IPS DF 6.9 (cell line): ENCODE data around the gene CROT.

Source experiments
- DNase-seq: peaks from one replicate; pipeline ENCODE4 v3.0.0-alpha.2; 2013; ENCODE audit warnings: low read depth, low spot score
- H3K27ac ChIP-seq: one replicate; pipeline ENCODE4 v1.5.1; 2013; ENCODE audit warnings: low read length, control low read depth
- H3K27me3 ChIP-seq: 2 replicates; pipeline ENCODE4 v1.6.1; 2013; ENCODE audit warnings: mild to moderate bottlenecking, low read length; ENCODE audit not compliant: control insufficient read depth, insufficient read depth
- H3K36me3 ChIP-seq: 2 replicates; pipeline ENCODE4 v1.6.1; 2013; ENCODE audit warnings: low read length; ENCODE audit not compliant: control insufficient read depth, insufficient read depth
- H3K4me1 ChIP-seq: 2 replicates; pipeline ENCODE4 v1.6.1; 2013; ENCODE audit warnings: low read length; ENCODE audit not compliant: control insufficient read depth, insufficient read depth
- H3K4me3 ChIP-seq: 2 replicates; pipeline ENCODE4 v1.5.1; 2013; ENCODE audit warnings: mild to moderate bottlenecking, low read length
- H3K9me3 ChIP-seq: 2 replicates; pipeline ENCODE4 v1.6.1; 2013; ENCODE audit warnings: low read length, inconsistent platforms; ENCODE audit not compliant: control insufficient read depth, insufficient read depth
- WGBS: extraction: QIAGEN DNeasy Blood & Tissue Kit; methylation state at CpG from one replicate; pipeline ENCODE4 v1.1.7; 2013; ENCODE audit warnings: mixed read lengths, missing lambda C conversion rate; ENCODE audit not compliant: insufficient read length, insufficient coverage; 5-methylcytosine and 5-hydroxymethylcytosine counted together

Gene CROT

DNA sequence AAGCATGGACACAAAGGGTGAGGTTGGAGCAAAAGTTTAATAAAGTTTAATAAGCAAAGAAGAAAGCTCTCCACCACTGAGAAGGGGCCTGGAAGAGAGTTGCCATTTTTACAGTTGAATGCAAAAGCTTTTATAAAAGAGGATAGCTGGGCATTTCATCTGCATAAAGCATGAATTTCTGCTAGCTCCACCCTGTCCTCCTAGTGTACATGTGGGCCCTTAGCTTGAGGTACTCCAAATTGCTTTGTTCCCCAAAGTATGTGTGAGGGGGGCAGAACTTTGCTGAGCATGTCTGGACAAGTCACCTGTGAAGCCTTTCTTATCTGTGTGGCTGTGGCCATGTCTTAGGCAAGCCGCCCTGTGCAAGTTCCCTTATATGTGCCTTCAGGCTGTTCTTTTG lies 22.6 kb upstream of the CROT start:
- peaks cover 2% of the 10 kb centered on the region; the same call in 1 of the 2 replicates for H3K9me3 ChIP-seq
- WGBS = no CpG with 5 or more reads among the region's 1 CpG
- no peaks in the 10 kb centered on the region for H3K36me3 ChIP-seq
- no peaks in the 10 kb centered on the region for H3K27me3 ChIP-seq
- no peaks in the 10 kb centered on the region for H3K4me1 ChIP-seq
- no peak for DNase-seq
- no peak overlapping the region for H3K4me3 ChIP-seq
- H3K27ac ChIP-seq = no peak overlapping the region

DNA sequence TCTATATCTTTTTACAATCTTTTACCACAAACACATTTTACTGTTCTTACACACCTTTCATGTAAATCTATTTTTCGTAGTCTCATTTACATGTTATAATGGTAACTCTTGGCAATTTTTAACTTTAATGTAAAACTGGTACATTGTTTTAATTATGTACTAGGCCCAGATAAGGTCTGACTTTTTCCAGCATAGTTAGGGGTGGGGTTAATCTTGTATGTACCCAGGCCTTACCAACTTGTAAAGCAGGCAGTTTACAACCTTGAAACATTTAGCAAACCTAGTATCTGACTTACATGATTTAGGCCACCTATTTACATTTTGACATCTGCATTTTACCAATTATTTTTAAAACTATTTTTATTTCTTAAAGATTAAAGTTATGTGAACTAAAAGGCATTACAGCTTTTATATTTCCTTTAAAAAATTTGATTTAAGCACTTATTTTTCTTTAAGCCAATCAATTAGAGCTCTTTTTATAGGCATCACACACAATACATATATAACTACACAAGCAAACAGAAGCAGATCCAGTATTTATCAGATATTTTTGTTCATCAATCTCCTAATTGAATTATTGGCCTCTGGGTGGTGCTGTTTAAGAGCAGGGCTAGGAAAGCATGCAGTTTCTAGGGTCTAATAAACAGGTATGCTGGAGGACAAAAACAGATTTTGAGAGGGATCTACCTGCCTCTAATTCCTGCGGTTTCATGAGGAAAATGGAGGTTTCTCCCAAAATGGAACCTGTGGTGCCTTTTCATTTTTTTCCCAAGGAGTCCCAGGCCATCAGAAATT lies 19.7 kb upstream of the CROT start:
- no peaks in the 10 kb centered on the region for H3K4me1 ChIP-seq
- no peaks in the 10 kb centered on the region for H3K27me3 ChIP-seq
- no peaks in the 10 kb centered on the region; the same call in 1 of the 2 replicates for H3K36me3 ChIP-seq
- H3K27ac ChIP-seq = no peak overlapping the region
- no peak overlapping the region for H3K4me3 ChIP-seq
- H3K9me3 ChIP-seq = peaks cover 6% of the 10 kb centered on the region
- 100% methylated on average over 1 of the region's 2 CpGs for WGBS
- DNase-seq = no peak

DNA sequence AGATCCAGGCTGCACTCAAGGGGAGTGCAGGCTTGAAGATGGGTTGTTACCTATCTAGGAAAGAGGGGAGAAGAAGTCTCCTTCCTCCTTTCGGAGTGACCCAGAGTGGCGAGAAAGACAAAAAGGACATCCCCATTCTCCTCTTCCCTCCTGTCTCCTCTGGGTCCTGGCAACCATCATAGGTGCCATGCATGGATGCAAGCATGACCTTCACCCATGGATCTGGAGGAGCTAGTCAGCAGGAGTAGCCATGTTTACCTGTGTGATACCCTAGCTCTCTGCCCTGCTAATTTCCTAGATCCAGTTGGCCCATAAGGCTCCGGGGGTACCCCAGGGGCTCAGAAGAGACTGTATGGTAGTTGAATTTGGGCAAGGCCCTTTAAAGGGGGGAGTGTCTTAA lies 17.2 kb upstream of the CROT start:
- no CpG with 5 or more reads among the region's 3 CpGs for WGBS
- Histone ChIP-seq H3K27ac (no peak overlapping the region), H3K9me3 (peaks cover 6% of the 10 kb centered on the region), H3K4me3 (no peak overlapping the region), H3K27me3 (no peaks in the 10 kb centered on the region), H3K36me3 (no peaks in the 10 kb centered on the region; the same call in 1 of the 2 replicates), H3K4me1 (no peaks in the 10 kb centered on the region)
- no peak for DNase-seq

DNA sequence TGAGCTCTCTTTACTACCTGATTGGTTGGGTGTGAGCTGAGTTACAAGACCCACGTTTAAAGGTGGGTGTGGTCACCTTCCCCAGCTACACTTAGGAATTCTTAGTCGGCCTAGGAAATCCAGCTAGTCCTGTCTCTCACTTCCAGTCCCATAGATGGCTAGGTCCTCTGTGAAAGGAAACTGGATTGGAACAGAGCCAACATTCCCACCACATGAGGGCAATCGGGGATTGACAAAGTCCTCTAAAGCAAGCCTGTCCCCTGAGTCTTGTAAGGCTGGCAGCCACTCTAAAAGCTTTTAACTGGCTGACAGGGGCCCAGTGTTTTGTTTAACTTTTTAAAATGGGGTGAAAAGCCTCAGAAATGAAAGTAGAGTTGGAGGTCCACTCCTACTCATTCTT lies 15.1 kb upstream of the CROT start:
- no peaks in the 10 kb centered on the region; the same call in 1 of the 2 replicates for H3K36me3 ChIP-seq
- no peaks in the 10 kb centered on the region for H3K4me1 ChIP-seq
- DNase-seq = no peak
- no peaks in the 10 kb centered on the region for H3K27me3 ChIP-seq
- no peak overlapping the region for H3K4me3 ChIP-seq
- WGBS = no CpG with 5 or more reads among the region's 3 CpGs
- H3K9me3 ChIP-seq = peaks cover 6% of the 10 kb centered on the region
- H3K27ac ChIP-seq = no peak overlapping the region

DNA sequence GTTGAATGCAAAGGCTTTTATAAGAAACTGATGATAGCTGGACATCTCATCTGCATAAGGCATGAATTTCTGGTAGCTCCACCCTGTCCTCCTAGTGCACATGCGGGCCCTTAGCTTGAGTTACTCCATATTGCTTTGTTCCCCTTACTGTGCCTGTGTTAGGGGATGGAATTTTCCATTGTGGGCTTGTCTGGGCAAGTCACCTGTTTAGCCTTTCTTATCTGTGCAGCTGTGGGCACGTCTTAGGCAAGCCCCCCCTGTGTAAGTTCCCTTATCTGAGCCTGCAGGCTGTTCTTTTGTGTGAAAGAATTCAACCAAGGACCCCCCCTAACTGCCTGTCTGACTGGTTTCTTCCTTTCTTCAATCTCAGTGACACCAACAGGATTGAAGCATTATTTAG lies 14.5 kb upstream of the CROT start:
- Histone ChIP-seq H3K27me3 (no peaks in the 10 kb centered on the region), H3K4me1 (no peaks in the 10 kb centered on the region), H3K4me3 (no peak overlapping the region), H3K36me3 (no peaks in the 10 kb centered on the region; the same call in 1 of the 2 replicates), H3K9me3 (peaks cover 6% of the 10 kb centered on the region), H3K27ac (no peak overlapping the region)
- no peak for DNase-seq
- no CpG with 5 or more reads among the region's 2 CpGs for WGBS

DNA sequence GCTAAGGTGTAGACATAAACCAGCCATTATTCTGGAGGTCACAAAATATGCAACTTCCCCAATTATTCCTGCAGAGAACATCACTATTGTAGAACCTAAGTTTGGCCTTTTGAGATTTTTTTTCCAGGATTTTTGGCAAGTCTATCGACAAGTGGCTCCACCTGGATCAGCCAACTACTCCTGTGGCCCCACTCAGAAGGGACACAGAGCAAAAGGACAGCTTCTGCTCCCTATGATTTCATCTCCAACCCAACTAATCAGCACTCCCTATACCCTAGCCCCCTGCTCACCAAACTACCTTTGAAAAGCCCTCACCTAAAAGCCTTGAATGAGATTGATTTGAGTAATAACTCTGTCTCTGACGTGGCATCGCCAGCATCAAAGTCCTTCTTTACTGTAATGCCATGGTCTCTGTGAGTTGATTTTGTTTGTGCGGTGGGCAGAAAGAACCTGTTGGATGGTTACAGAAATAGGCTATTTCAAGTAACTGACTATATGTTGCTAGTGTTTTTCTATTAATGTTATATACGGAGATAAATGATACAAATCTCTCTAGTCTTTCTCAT lies 13.7 kb upstream of the CROT start:
- Histone ChIP-seq H3K27ac (no peak overlapping the region), H3K36me3 (no peaks in the 10 kb centered on the region; the same call in 1 of the 2 replicates), H3K4me1 (no peaks in the 10 kb centered on the region), H3K4me3 (no peak overlapping the region), H3K27me3 (no peaks in the 10 kb centered on the region), H3K9me3 (peaks cover 6% of the 10 kb centered on the region)
- no peak for DNase-seq
- WGBS = no CpG with 5 or more reads among the region's 5 CpGs

DNA sequence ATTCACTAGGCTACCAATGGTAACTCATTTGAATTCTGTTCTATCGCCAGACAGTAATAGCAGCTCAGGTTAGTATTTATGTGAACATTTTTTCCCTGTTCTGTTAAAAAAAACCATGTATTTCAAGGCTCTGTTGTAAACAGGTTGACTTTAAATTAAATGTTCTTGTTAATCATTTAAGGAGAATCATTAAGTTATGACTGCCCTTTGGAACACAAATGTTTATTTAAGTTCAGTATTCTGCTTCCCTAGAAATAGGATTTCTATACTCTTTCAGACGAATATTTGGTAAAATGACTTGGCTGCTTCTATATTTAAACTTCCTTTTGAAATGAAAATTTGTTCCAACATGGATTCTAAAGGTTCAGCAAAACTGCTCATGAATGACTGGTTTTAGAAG lies 13.1 kb upstream of the CROT start:
- H3K36me3 ChIP-seq = no peaks in the 10 kb centered on the region; the same call in 1 of the 2 replicates
- no peaks in the 10 kb centered on the region for H3K27me3 ChIP-seq
- DNase-seq = no peak
- H3K27ac ChIP-seq = no peak overlapping the region
- WGBS = no CpG with 5 or more reads among the region's 2 CpGs
- no peaks in the 10 kb centered on the region for H3K4me1 ChIP-seq
- no peak overlapping the region for H3K4me3 ChIP-seq
- H3K9me3 ChIP-seq = peaks cover 4% of the 10 kb centered on the region

DNA sequence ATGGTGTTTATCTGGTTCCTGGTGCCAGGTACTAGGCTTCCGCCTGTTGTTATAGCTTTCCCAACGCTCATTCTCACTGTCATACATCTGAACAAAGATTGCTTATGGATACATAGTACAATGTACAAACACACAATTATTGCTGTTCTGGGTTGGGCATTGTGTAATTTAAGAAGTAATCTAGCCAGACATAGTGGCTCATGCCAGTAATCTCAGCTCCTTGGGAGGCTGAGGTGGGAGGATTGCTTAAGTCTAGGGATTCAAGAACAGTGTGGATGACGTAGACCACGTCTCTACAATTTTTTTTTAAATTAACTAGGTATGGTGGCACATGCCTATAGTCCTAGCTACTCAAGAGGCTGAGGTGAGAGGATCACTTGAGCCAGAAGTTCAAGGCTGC lies 9.3 kb upstream of the CROT start:
- H3K4me3 ChIP-seq = no peak overlapping the region
- no peaks in the 10 kb centered on the region for H3K4me1 ChIP-seq
- no CpG with 5 or more reads among the region's 4 CpGs for WGBS
- no peaks in the 10 kb centered on the region for H3K27me3 ChIP-seq
- H3K27ac ChIP-seq = no peak overlapping the region
- no peaks in the 10 kb centered on the region for H3K36me3 ChIP-seq
- no peak for DNase-seq
- no peaks in the 10 kb centered on the region; the same call in 1 of the 2 replicates for H3K9me3 ChIP-seq

DNA sequence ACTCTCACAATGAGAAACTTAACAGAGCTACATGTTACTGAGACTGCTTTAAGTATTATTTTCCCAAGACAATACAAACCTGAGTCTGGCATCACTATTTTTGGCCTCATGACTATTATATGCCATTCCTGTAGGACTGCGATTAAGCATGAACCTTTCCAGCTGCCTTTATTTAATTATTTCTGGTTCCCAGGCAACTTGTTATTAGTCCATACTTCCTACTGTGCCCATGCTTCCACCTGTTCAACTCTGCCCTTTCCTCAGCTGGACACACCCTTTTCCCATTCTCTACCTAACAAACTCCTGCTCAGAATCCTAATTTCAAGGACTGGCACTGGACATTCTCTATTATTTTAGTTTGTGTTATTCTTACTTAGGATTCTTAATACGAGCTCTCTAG lies 8.1 kb upstream of the CROT start:
- no peaks in the 10 kb centered on the region for H3K4me1 ChIP-seq
- no CpG with 5 or more reads among the region's 2 CpGs for WGBS
- no peaks in the 10 kb centered on the region; the same call in 1 of the 2 replicates for H3K9me3 ChIP-seq
- DNase-seq = no peak
- H3K27me3 ChIP-seq = no peaks in the 10 kb centered on the region
- H3K27ac ChIP-seq = no peak overlapping the region
- H3K36me3 ChIP-seq = no peaks in the 10 kb centered on the region
- H3K4me3 ChIP-seq = no peak overlapping the region

DNA sequence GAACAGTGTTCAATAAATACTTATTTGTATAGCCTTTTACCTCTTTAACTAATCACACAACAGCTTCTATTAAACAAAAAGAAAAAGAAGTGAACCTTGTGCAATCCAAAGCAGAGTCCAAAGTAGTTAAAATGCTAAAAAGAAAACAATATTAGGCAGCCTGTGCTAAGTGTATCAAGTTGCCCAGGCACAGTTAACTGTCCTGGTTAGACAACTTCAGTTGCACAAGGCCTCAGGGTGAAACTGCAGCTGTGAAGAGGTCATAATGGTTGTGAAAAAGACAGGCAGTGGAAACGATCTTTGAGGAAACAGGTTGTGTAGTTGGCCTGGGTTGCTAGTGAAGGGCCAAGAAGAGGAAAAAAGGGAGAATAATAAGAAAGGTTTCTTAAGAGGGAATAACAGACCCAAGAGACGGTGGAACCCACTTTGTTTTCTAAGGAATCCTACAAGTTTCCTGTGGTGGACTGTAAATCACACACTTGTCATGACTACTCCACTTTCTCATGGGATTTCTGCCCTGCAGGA lies 6.0 kb upstream of the CROT start:
- H3K27ac ChIP-seq = no peak overlapping the region

More for the DNA sequence above, 6.0 kb upstream of the CROT start:
- no CpG with 5 or more reads among the region's 2 CpGs for WGBS
- Histone ChIP-seq H3K9me3 (no peaks in the 10 kb centered on the region), H3K4me3 (no peak overlapping the region), H3K4me1 (no peaks in the 10 kb centered on the region), H3K36me3 (no peaks in the 10 kb centered on the region), H3K27me3 (no peaks in the 10 kb centered on the region)
- no peak for DNase-seq
